Hepatocyte (in vitro differentiated cells): ENCODE measurements around the gene DIS3L2.

Experiments
- CTCF ChIP-seq: fragments of 200-600 bp; sonication (generic); IDR thresholded peaks from 2 replicates; pipeline ENCODE4 v1.5.1; 2016; ENCODE audit warnings: antibody characterized with exemption, mild to moderate bottlenecking; ENCODE audit not compliant: poor library complexity
- EZH2phosphoT487 ChIP-seq: fragments of 200-600 bp; sonication (generic); IDR thresholded peaks from one replicate; pipeline ENCODE4 v1.6.1; 2018; ENCODE audit warnings: antibody characterized with exemption, mild to moderate bottlenecking, low read depth, moderate library complexity; ENCODE audit not compliant: unreplicated experiment, severe bottlenecking

GRCh38 chr2:232225429-232225828, 263.9 kb downstream of the DIS3L2 start:
- TF ChIP-seq CTCF (no peak), EZH2phosphoT487 (no peak)
